Progenitor cell of endocrine pancreas (in vitro differentiated cells): ENCODE results near the gene DDX55. TPM values are rescaled to one million over a fixed set of nuclear protein-coding genes. Genes with fewer than 3 reads are reported as not detected.
"Not testable (repeated sequence)": the region's sequence is repeated elsewhere in the genome, so short reads cannot be mapped to it uniquely, and the experiment has no call there.

Experiments used
- DNase-seq: peaks from one replicate; pipeline ENCODE4 v3.0.0; 2021; ENCODE audit warnings: low spot score; ENCODE audit not compliant: unreplicated experiment
- H3K27ac Mint-ChIP-seq: 2 replicates; pipeline ENCODE4 v1.8.0; 2021; ENCODE audit warnings: mild to moderate bottlenecking, moderate library complexity, mixed read lengths
- H3K27me3 Mint-ChIP-seq: 2 replicates; pipeline ENCODE4 v1.8.0; 2021; ENCODE audit warnings: mixed read lengths
- H3K36me3 Mint-ChIP-seq: 2 replicates; pipeline ENCODE4 v1.8.0; 2022; ENCODE audit warnings: mixed read lengths; ENCODE audit not compliant: insufficient read depth
- H3K4me1 Mint-ChIP-seq: 2 replicates; pipeline ENCODE4 v1.8.0; 2021; ENCODE audit warnings: low read depth, mixed read lengths
- H3K4me3 Mint-ChIP-seq: 2 replicates; pipeline ENCODE4 v1.8.0; 2021; ENCODE audit warnings: low read depth, mild to moderate bottlenecking, moderate library complexity, mixed read lengths
- H3K9me3 Mint-ChIP-seq: 2 replicates; pipeline ENCODE4 v1.8.0; 2021; ENCODE audit warnings: low read depth, mixed read lengths
- CTCF ChIP-seq: fragments of 200-600 bp; sonication (generic); IDR thresholded peaks from one replicate; pipeline ENCODE4 v1.5.0; 2021; ENCODE audit warnings: antibody characterized with exemption, mild to moderate bottlenecking; ENCODE audit not compliant: unreplicated experiment
- total RNA-seq: library from RNA; stranded (reverse); gene quantifications from 2 replicates; pipeline ENCODE4 v1.2.1, GENCODE V29; 2021

DDX55 gene
- total RNA-seq, 1 donor from 2014 or later, result 33.0 TPM

- TF ChIP-seq CTCF, result no peak
- H3K27me3 Mint-ChIP-seq, result no peaks in the 10 kb centered on the region
- H3K36me3 Mint-ChIP-seq, result peaks cover 12% of the 10 kb centered on the region
- peaks cover 11% of the 10 kb centered on the region for H3K4me1 Mint-ChIP-seq
- no peak for DNase-seq
- no peak overlapping the region for H3K27ac Mint-ChIP-seq
- no peaks in the 10 kb centered on the region for H3K9me3 Mint-ChIP-seq
- peak overlapping the region; percentile 16 for H3K4me3 Mint-ChIP-seq
Measured at GRCh38 chr12:123599721-123600120, 2.2 kb upstream of the DDX55 start.

GRCh38 chr12:123602651-123603195, 824 bp downstream of the DDX55 start:
- H3K36me3 Mint-ChIP-seq, result peaks cover 4% of the 10 kb centered on the region
- H3K4me1 Mint-ChIP-seq, result peaks cover 11% of the 10 kb centered on the region
- H3K27me3 Mint-ChIP-seq, result no peaks in the 10 kb centered on the region
- H3K27ac Mint-ChIP-seq, result peak overlapping the region; percentile 43
- H3K9me3 Mint-ChIP-seq, result no peaks in the 10 kb centered on the region
- peak overlapping the region; percentile 97 for H3K4me3 Mint-ChIP-seq
- TF ChIP-seq CTCF, result no peak
- no peak for DNase-seq

GRCh38 chr12:123603495-123603894, 1.6 kb downstream of the DDX55 start:
- Mint-ChIP-seq H3K4me1 (peaks cover 11% of the 10 kb centered on the region), H3K4me3 (peak overlapping the region; percentile 22)
- not testable (repeated sequence) for DNase-seq, H3K27me3 Mint-ChIP-seq, H3K36me3 Mint-ChIP-seq, H3K27ac Mint-ChIP-seq, H3K9me3 Mint-ChIP-seq

- no peaks in the 10 kb centered on the region for H3K9me3 Mint-ChIP-seq
- no peak overlapping the region for H3K27ac Mint-ChIP-seq
- H3K4me3 Mint-ChIP-seq, result no peak overlapping the region
- peaks cover 4% of the 10 kb centered on the region for H3K4me1 Mint-ChIP-seq
- no peaks in the 10 kb centered on the region for H3K27me3 Mint-ChIP-seq
- no peak for TF ChIP-seq CTCF
- no peak for DNase-seq
- H3K36me3 Mint-ChIP-seq, result peaks cover 21% of the 10 kb centered on the region
Measured at GRCh38 chr12:123607756-123608155, 5.9 kb downstream of the DDX55 start.

- Mint-ChIP-seq H3K4me3 (no peak overlapping the region), H3K27ac (no peak overlapping the region), H3K27me3 (no peaks in the 10 kb centered on the region), H3K9me3 (no peaks in the 10 kb centered on the region), H3K36me3 (peaks cover 21% of the 10 kb centered on the region), H3K4me1 (no peaks in the 10 kb centered on the region)
- TF ChIP-seq CTCF, result no peak
- no peak for DNase-seq
Measured at GRCh38 chr12:123608182-123608581, 6.3 kb downstream of the DDX55 start.

GRCh38 chr12:123614110-123614509, 12.2 kb downstream of the DDX55 start:
- Mint-ChIP-seq H3K9me3 (no peaks in the 10 kb centered on the region), H3K4me1 (no peaks in the 10 kb centered on the region), H3K4me3 (no peak overlapping the region), H3K27me3 (no peaks in the 10 kb centered on the region), H3K27ac (no peak overlapping the region), H3K36me3 (peaks cover 26% of the 10 kb centered on the region)
- no peak for TF ChIP-seq CTCF
- no peak for DNase-seq
